ENCODE data around the gene LNX2. TPM values are rescaled to one million over a fixed set of nuclear protein-coding genes. Genes with fewer than 3 reads are reported as not detected.

Gene LNX2
- total RNA-seq, 6 experiments from 2014 or later = 3.9 to 5.3 (median 5.2) TPM

GRCh38 chr13:27526516-27526915 is 93.8 kb downstream of the LNX2 start:
- DNase-seq = no peak
- Mint-ChIP-seq H3K9me3 (peaks cover 4% of the 10 kb centered on the region; the same call in 1 of the 2 replicates), H3K4me3 (no peak overlapping the region), H3K4me1 (ENCODE audit: low read depth) (no peaks in the 10 kb centered on the region), H3K27me3 (ENCODE audit: insufficient read depth) (peaks cover 46% of the 10 kb centered on the region), H3K27ac (no peak overlapping the region), H3K36me3 (ENCODE audit: low read depth) (no peaks in the 10 kb centered on the region)
- TF ChIP-seq CTCF (IDR thresholded peaks at IDR 0.05) = no peak

GRCh38 chr13:27524981-27525975 is 95.1 kb downstream of the LNX2 start:
- no peaks in the 10 kb centered on the region for H3K36me3 Mint-ChIP-seq (ENCODE audit: low read depth)
- no peak for TF ChIP-seq CTCF (IDR thresholded peaks at IDR 0.05)
- peaks cover 4% of the 10 kb centered on the region; the same call in 1 of the 2 replicates for H3K9me3 Mint-ChIP-seq
- no peaks in the 10 kb centered on the region for H3K4me1 Mint-ChIP-seq (ENCODE audit: low read depth)
- H3K4me3 Mint-ChIP-seq = no peak overlapping the region
- H3K27me3 Mint-ChIP-seq (ENCODE audit: insufficient read depth) = peaks cover 43% of the 10 kb centered on the region
- no peak for DNase-seq
- H3K27ac Mint-ChIP-seq = no peak overlapping the region

GRCh38 chr13:27523346-27524073 is 96.8 kb downstream of the LNX2 start:
- no peaks in the 10 kb centered on the region for H3K36me3 Mint-ChIP-seq (ENCODE audit: low read depth)
- TF ChIP-seq CTCF (IDR thresholded peaks at IDR 0.05) = no peak
- H3K4me1 Mint-ChIP-seq (ENCODE audit: low read depth) = no peaks in the 10 kb centered on the region
- H3K27me3 Mint-ChIP-seq (ENCODE audit: insufficient read depth) = peaks cover 38% of the 10 kb centered on the region
- no peak overlapping the region for H3K27ac Mint-ChIP-seq
- H3K9me3 Mint-ChIP-seq = peaks cover 4% of the 10 kb centered on the region; the same call in 1 of the 2 replicates
- no peak for DNase-seq
- H3K4me3 Mint-ChIP-seq = no peak overlapping the region

DNA sequence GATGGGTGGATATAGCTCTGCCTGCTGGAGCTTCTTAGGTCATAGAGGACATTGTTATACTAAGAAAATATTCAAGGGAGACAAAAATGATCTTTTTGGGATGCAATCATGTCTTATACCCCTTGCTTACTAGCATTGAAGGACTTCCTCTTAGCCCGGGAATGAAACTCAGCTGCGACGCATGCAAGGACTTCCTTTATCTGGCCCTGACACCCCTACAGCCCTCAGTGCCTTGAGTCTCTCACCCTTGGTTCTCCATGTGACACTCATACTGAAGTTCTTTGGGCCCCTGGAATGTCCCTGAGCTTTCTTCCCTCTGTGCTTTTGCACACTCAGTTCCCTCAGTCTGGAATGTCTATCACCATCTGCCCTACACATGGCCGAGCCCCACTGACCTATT is 97.5 kb downstream of the LNX2 start:
- H3K27ac Mint-ChIP-seq = no peak overlapping the region
- no peaks in the 10 kb centered on the region for H3K4me1 Mint-ChIP-seq (ENCODE audit: low read depth)
- H3K27me3 Mint-ChIP-seq (ENCODE audit: insufficient read depth) = peaks cover 33% of the 10 kb centered on the region
- no peak for DNase-seq
- TF ChIP-seq CTCF (IDR thresholded peaks at IDR 0.05) = no peak
- no peak overlapping the region for H3K4me3 Mint-ChIP-seq
- no peaks in the 10 kb centered on the region for H3K9me3 Mint-ChIP-seq
- no peaks in the 10 kb centered on the region for H3K36me3 Mint-ChIP-seq (ENCODE audit: low read depth)

GRCh38 chr13:27516103-27516502 is 104.2 kb downstream of the LNX2 start:
- H3K9me3 Mint-ChIP-seq = no peaks in the 10 kb centered on the region
- no peak for DNase-seq
- no peak for TF ChIP-seq CTCF (IDR thresholded peaks at IDR 0.05)
- no peak overlapping the region for H3K4me3 Mint-ChIP-seq
- no peak overlapping the region for H3K27ac Mint-ChIP-seq
- peaks cover 10% of the 10 kb centered on the region for H3K27me3 Mint-ChIP-seq (ENCODE audit: insufficient read depth)
- H3K4me1 Mint-ChIP-seq (ENCODE audit: low read depth) = no peaks in the 10 kb centered on the region
- no peaks in the 10 kb centered on the region for H3K36me3 Mint-ChIP-seq (ENCODE audit: low read depth)

Measured in HFFc6 (cell line).